SKM-1 (cell line): ENCODE results near the gene AQP3.
"Not testable (repeated sequence)": the region's sequence is repeated elsewhere in the genome, so short reads cannot be mapped to it uniquely, and the experiment has no call there.

Source experiments
- DNase-seq: peaks from one replicate; lab custom pipeline; 2025; ENCODE audit not compliant: unreplicated experiment; lab: John Stamatoyannopoulos, UW

AQP3 gene

DNA sequence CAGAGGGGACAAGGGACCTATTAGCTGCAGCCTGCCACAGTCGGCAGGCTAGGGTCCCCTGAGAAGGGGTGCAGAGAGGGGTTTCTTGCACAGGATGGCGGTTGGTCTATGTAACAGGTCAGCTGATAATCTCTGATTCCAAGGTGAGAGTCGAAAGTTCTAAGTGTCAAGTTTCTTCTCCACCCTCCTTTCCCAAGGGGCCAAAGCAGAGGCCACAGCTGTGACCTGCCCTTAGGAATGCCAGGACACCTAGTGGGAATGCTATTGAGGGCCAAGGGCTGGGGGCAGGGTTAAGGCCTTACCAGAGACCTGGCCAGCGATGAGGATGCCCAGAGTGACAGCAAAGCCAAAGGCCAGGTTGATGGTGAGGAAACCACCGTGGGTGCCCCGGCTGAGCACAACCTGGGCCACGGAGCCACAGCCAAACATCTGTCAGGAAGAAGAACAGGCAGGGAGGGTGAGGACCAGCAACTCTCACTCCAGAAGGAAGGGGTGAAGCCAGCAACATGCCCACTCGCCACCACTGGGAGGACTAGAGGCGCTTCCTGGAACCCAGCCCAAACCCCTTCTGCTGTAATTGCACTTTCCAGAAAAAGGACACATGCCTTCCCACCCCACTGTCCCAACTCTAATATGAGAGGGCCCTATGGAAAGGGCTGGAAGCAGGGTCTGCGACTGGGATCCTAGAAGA, 3.8 kb downstream of the AQP3 start:
- DNase-seq, result no peak

DNA sequence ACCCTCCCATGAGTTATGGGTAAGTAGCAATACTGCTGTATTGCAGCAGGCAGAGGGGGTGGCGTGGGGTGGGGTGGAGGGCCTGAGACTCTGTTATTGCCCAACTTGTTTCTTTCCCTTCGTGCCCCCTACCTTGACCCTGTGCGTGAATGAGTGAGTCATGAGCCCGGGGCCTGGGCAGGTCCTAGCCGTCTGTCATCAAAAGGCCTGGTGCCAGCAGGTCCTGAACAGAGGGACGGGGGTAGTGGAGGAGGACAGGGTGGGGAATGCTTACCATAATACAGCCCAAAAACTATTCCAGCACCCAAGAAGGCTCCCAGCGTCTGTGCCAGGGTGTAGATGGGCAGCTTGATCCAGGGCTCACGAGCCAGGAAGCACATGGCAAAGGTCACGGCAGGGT, 4.3 kb downstream of the AQP3 start:
- no peak for DNase-seq

DNA sequence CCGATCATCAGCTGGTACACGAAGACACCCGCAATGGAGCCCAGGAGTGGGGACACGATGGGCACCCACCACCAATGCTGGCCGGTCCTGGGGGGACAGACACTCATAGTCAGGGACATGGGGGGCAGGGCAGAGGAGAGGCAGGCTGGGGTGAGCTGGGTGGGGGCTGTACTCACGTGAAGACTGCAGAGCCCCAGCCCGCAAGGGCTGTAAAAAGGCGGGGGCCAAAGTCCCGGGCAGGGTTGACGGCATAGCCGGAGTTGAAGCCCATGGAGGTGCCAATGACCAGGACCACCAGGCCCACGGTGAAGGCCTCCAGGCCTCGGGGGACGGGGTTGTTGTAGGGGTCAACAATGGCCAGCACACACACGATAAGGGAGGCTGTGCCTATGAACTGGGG, 5.3 kb downstream of the AQP3 start:
- no peak for DNase-seq

DNA sequence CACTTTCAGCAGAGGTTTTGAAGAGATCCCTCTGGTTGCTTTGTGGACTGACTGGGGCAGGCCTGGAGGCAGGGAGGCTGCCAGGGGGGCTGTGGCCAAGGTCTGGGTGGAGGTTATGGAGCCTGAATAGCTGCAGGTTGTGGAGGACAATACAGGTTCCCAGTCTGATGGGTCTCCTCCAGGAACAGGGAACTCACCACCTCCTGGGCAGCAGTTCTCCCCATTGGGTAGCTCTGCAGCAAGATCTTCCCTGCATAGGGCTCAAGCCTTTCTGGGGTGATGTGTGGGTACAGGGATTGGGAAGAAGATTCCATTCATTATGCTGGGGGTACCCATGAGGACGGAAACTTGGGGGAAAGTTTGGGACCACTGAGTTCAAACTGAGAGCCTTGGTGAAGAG, 6.8 kb downstream of the AQP3 start:
- no peak for DNase-seq

DNA sequence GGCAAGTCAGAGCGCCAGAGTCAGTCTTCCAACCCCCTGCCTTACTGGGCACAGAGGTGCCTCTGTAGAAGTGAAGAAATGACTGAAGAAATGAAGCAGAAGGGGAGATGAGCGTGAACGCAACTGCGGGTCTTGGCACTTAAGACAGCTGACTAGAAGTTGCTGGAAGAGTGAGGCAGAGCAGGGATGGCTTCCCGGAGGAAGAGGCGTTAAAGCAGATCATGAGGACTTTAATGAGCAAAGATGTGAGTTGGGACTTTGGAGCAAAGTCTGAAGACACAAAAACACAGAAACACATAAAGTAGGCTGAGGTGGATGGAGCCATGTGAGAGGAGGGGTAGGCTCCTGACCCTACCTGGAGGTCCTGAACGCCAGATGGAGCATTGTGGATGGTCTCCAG, 7.2 kb downstream of the AQP3 start:
- no peak for DNase-seq

DNA sequence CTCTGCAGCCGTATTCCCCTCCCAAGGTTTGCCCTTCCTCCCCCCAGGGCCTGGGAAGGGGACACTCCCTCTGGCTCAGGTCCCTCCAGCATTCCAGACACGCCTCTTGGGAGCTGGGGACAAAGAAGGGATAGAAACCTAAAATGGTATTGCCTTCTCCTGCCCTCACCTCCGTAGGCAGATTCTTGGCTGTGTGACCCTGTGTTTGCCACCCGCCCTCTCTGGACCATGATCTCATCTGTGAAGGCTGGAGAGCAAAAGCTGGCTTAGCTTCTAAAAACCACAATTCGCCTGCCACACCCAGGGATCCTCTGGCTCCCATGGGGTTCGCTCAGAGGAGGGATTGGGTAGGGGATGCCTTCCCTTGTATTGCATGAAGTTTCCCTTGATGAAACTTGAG, 7.7 kb downstream of the AQP3 start:
- no peak for DNase-seq

DNA sequence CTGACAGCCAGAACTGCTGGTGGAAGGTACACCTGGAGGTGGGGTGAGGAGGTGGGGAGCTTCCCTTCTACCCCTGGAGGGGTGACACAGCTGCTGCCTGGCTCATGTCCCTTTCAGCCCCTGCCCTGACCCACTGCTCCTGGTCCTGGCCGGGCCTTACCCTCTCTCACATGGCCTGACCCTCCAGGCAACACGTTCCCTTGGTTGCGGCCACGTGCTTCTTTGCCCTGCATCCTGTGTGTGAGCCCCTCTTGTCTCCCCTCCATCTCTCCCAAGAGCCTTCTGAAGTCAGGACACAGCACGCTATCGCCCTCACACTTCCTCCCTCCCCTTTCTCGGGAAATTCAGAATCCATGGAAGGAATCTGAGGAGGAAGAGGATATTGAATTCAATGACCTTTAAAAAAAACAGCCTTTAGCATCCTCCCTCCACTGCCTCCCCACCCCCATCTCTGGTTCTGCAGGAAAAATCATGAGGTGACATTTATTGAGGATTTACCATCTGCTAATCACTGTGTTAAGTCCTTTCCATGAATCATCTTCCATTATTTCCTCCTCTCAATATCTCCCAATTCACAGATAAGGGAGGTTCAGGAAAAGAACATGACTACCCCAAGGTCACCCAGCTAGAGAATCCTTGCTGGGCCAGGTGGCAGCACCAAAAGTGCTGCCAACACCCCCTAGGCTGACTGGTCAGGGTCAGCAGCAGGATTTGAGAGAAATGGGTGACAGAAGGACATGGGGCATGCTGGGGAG, 8.3 kb downstream of the AQP3 start:
- no peak for DNase-seq

DNA sequence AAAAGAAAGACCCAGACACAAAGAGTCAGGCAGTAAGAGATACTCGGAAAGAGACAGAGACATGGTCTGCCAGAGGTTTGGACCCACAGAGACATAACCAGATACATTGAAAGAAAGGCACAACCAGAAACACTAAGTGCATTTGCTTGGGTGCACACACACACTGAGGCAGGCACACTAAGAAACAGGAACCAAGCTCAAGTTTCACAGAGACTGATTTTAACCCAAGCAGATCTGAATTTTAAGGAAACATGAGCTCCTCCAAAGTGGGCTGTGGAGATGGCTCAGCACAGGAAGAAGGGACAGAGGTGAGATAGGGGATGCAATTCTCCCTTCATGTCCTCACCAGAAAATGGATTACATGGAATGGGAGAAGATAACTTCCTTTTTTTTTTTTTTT, 9.5 kb downstream of the AQP3 start:
- DNase-seq, result peak; percentile 15

DNA sequence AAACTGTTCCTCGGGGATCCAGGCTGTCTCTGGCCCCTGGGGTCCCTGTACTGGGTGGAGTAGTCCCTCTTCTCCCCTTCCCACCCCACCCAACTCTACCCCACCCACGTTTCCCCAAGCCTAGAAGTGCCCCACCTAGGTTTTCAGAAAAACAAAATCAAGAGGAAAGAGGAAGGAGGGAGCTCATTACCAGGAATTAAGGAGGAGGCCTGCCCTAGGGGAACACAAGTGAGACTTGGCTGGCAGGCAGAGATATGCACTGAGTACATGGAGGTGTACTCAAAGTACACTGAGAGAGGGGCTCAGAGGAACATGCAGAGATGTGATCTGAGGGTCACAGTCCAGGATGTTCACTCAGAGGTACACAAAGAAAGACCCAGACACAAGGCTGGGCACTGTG, 10.2 kb downstream of the AQP3 start:
- DNase-seq, result no peak

DNA sequence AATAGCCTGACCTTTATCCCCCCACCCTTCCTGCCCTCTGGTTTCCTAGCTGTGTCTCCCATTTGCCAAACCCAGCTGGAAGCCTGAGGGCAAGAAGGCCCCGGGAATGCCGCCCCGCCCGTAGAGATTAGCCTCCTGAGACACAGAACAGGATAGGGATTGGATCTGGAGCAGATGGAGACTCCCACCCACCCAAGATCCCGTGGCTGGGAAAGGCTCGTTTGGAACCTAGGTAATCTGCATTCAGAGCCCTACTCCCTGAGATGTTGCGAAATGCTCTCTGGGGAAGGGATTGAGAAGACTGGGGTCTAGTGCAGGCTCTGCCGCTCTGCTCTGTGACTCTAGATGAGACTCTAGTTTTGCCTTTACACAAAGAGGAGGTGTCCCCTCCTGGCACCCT, 10.9 kb downstream of the AQP3 start:
- DNase-seq, result no peak

DNA sequence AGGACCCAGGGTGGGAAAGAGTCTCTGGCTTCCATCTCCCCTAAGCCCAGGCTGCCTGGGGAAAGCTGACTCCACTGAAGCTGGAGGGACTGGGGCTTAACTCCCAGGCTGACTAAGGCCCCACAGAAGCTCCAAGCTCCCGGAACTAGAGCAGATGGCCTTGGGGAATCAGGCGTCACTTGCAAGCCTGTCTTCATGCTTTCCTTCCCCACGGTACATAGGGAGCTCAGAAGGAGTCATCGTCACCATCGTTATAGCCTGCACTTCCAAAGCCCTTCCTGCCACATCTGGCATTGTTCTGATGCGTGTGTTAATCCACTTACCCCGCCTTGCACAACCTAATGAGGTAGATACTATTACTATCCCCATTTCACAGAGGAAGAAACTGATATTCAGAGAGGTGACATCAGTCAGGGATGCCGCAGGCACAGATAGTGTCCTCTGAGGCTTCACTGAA, 11.5 kb downstream of the AQP3 start:
- no peak for DNase-seq

DNA sequence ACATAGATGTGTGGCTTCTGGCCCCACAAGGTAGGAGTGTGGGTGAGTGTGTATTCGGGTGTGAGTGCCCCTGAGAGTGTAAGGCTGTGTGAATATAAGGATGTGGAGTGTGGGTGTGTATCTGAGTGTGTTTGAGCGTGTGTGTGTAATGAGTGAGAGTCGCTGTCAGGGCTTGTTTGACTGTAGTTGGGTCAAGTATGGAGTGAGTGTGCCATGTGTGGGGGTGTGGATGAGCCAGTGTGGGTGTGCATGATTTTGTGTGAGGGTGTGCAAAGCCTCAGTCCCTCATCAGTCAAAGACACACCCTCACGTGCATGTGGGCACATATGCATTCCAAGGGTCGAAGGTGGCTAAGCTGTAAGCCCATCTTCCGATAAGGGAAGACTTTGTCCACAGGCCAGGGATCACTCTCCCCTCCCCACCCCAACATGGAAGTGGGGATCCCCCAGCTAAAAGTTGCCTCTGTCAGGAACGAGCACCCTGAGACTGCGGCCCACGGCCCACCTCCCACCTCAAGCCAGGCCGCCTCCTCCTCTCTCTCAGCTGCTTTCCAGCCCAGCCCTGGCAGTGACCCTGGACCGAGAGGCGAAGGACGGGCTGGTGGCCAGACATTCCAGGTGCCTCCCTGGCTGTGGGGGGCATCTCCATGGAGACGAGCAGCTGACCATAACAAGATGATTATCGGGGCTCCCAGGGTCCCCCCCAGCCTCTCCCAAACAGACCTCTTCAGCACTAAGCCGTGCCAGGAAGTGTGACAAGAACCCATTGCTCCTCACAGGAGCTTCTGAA, 12.9 kb downstream of the AQP3 start:
- DNase-seq, result no peak

DNA sequence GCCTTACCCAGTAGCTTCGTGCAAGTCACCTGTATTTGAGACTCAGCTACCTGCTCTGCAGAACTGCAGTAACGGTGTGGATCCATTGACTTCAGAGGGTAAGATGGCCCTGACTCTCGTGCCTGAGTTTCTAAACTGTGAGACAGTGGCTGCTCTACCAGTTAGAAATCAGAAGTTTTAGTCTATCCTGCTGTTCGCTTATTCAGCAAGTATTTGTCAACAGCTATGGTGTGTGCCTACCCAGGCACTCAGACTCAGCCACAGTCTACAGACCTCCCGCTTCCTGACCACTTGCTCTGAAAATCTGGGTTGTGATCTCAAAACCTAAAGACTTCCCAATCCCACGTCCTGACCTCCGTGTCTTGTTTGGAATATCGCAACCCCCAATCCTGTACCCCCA, 13.5 kb downstream of the AQP3 start:
- DNase-seq, result no peak

DNA sequence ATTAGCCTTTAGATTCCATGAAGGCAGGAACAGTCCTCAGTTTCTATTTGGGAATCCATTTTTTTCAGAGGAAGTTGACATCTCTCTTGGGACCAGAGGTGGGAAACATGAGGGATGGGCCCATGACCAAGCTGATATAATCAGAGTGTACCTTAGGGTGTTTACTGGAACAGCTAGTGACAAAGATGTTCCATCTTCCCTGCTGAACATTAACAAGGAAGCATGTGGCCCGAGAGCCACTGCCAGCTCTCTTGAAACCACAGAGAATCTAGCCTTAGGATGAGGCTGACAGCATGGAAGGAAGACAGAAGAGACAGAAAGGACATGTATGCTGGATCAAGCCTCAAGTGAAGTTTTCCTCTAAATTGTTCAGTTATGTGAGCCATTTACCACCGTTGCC, 16.0 kb downstream of the AQP3 start:
- no peak for DNase-seq

DNA sequence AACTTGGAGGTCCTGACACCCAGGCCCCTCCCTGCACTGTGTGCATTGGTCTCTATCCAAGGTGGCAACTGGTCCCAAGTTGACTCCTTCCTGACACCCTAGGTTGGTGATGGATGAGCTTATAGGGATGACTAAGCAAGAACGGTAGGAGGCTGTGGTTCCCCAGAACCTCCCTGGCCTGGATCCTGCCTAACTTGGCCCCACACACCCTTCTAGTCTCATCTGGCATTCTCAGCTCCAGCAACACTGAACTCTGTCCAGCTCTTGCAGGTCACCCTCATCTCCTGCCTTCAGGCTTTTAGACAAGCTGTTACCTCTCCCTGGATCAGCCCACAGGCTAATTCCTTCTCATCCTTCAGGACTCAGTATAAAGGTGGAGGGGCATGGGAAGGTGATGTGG, 16.5 kb downstream of the AQP3 start:
- DNase-seq, result no peak

DNA sequence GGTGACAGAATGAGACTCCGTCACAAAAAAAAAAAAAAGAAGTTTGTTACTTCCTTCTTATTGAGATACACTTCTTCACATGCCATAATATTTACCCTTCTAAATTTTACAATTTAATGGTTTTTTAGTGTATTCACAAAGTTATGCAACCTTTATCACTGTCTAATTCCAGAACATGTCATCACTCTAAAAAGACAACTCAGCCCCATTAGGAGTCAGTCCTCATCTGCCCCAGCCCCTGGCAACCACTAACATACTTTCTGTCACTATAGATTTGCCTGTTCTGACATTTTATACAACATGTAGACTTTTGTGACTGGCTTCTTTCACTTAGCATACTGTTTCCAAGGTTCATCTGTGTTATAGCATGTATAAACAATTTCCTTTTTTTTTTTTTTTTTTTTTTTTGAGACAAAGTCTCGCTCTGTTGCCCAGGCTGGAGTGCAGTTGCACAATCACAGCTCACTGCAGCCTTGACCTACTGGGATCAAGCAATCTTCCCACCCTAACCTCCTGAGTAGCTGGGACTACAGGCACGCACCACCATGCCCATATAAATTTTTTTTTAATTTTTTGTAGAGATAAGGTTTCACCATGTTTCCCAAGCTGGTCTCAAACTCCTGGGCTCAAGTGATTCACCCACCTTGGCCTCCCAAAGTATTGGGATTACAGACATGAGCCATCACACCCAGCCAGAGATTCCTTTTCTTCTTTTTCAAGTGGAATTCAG, 18.0 kb downstream of the AQP3 start:
- DNase-seq, result no peak

DNA sequence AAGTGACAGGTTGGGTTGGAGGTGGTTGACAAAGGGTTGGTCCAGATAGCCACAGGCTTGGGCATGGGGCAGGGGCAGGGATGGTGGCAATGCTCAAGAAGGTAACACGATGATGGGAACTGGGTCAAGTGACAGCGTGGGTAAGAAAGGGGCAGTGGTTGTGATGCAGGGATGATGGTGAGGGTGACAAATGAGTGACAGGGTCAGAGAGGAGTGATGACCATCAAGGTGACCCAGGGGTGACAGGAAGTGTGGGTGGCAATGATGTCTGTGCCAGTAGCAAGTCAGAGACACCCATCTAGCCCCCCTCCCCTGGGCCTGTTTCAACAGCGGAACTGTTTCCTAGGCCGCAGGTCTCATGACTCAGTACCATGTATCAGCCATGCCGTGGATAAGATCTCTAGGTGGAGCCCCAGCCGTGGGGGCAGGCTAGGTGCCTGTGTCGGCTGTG, 20.5 kb downstream of the AQP3 start:
- DNase-seq, result no peak

DNA sequence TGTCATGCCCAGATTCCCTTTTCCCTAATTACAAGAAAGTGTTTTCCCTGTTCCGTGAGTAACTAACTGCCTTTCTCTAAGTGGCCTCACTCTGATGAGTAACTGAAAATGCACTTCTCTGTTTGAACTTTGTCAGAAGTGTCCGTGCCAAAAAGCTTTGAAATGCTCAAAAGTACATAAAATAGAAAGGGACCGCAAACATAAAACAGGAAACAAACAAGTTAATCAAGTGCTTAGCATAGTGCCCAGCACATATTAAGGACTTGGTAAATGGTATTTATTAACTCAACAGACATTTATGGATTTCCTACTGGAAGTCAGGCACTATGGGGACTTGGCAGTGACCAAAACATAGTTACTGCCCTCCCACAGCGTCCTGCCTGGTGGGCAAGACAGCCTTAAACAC, 22.3 kb downstream of the AQP3 start:
- no peak for DNase-seq

DNA sequence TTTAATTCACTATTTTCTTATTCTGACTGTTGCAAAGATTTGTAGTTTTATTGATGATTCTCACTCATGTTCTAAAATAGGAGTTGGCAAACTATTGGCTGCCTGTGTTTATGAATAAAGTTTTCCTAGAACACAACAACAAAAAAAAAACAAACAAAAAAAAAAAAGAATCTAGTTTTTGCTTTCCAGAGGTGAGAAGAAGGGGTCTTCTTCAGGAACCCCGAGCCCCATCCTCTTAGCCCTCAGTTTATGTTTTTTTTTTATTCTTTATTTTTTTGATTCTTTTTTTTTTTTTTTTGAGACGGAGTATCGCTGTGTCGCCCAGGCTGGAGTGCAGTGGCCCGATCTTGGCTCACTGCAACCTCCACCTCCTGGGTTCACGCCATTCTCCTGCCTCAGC, 22.9 kb downstream of the AQP3 start:
- DNase-seq, result not testable (repeated sequence)

DNA sequence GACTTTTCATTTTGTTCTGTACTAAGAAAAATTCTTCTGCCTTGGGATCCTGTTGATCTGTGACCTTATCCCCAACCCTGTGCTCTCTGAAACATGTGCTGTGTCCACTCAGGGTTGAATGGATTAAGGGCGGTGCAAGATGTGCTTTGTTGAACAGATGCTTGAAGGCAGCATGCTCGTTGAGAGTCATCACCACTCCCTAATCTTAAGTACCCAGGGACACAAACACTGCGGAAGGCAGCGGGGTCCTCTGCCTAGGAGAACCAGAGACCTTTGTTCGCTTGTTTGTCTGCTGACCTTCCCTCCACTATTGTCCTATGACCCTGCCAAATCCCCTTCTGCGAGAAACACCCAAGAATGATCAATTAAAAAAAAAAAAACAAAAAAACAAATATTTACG, 23.4 kb downstream of the AQP3 start:
- DNase-seq, result not testable (repeated sequence)

DNA sequence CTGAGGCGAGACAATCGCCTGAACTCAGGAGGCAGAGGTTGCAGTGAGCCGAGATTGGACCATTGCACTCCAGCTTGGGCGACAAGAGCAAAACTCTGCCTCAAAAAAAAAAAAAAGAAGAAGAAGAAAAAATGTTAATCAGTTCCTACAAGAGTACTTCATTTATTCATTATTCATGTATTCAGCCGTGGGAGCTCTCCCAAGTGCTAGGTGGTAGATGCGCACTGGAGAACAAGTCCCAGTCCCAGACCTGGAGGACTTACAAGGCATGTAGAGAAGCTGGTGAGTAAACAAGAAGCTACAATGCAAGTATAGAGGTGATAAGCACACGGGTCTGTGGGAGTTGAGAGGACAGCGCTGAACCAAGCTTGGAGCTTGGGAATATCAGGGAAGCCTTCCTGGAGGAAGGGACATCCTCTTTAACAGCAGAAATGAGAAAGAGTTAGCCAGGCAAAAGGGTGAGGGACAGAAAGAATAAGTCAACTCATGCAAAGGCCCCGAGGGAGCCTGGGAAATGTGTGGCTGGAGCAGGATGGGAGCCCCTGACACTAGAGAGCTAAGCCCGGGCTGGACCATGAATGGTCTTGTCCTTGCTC, 27.6 kb downstream of the AQP3 start:
- no peak for DNase-seq
